ENCODE measurements around the gene DDX47. TPM values are rescaled to one million over a fixed set of nuclear protein-coding genes. Genes with fewer than 3 reads are reported as not detected.

DDX47 gene
- total RNA-seq, 3 donors from 2014 or later (not counting 1 experiment from before 2014, with no cell fraction given): 98.9 to 120 (median 114) TPM

- H3K27me3 ChIP-seq (ENCODE audit: control insufficient read depth, insufficient read depth, low read length): no peaks in the 10 kb centered on the region
- Mint-ChIP-seq H3K36me3 (no peaks in the 10 kb centered on the region), H3K4me3 (peak overlapping the region; percentile 89), H3K4me1 (peaks cover 10 to 23% of the 10 kb centered on the region in 2 donors), H3K27ac (peak overlapping the region; percentile 36 to 84), H3K9me3 (no peaks in the 10 kb centered on the region), H3K27me3 (ENCODE audit: low read depth in 2 of 2) (no peaks in the 10 kb centered on the region)
- H3K27ac ChIP-seq (ENCODE audit: low read length): peak overlapping the region; percentile 42
- DNase-seq (no peak), ATAC-seq (peak; percentile 3 to 8 (median 5))
- TF ChIP-seq, protein P1, sequence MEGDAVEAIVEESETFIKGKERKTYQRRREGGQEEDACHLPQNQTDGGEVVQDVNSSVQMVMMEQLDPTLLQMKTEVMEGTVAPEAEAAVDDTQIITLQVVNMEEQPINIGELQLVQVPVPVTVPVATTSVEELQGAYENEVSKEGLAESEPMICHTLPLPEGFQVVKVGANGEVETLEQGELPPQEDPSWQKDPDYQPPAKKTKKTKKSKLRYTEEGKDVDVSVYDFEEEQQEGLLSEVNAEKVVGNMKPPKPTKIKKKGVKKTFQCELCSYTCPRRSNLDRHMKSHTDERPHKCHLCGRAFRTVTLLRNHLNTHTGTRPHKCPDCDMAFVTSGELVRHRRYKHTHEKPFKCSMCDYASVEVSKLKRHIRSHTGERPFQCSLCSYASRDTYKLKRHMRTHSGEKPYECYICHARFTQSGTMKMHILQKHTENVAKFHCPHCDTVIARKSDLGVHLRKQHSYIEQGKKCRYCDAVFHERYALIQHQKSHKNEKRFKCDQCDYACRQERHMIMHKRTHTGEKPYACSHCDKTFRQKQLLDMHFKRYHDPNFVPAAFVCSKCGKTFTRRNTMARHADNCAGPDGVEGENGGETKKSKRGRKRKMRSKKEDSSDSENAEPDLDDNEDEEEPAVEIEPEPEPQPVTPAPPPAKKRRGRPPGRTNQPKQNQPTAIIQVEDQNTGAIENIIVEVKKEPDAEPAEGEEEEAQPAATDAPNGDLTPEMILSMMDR (IDR thresholded peaks at IDR 0.05): no peak
- WGBS (ENCODE audit: insufficient coverage): 20% methylated on average over 4 of the region's 4 CpGs
- H3K4me1 ChIP-seq (ENCODE audit: control insufficient read depth, insufficient read depth, low read length): peaks cover 17% of the 10 kb centered on the region
- peak overlapping the region; percentile 65 for H3K4me3 ChIP-seq (ENCODE audit: low read length)
- H3K36me3 ChIP-seq (ENCODE audit: control insufficient read depth, insufficient read depth, low read length): no peaks in the 10 kb centered on the region
- intact Hi-C loops (cut with micrococcal nuclease): loop anchor here (10.0 kb wide), 1 partner anchor 108 kb away; the partner anchor contains the start of gene GPRC5A
- H3K9me3 ChIP-seq (ENCODE audit: control insufficient read depth, insufficient read depth, low read length): no peaks in the 10 kb centered on the region
These were observed 26.8 kb upstream of the DDX47 start for GRCh38 chr12:12786351-12786705.

DNA sequence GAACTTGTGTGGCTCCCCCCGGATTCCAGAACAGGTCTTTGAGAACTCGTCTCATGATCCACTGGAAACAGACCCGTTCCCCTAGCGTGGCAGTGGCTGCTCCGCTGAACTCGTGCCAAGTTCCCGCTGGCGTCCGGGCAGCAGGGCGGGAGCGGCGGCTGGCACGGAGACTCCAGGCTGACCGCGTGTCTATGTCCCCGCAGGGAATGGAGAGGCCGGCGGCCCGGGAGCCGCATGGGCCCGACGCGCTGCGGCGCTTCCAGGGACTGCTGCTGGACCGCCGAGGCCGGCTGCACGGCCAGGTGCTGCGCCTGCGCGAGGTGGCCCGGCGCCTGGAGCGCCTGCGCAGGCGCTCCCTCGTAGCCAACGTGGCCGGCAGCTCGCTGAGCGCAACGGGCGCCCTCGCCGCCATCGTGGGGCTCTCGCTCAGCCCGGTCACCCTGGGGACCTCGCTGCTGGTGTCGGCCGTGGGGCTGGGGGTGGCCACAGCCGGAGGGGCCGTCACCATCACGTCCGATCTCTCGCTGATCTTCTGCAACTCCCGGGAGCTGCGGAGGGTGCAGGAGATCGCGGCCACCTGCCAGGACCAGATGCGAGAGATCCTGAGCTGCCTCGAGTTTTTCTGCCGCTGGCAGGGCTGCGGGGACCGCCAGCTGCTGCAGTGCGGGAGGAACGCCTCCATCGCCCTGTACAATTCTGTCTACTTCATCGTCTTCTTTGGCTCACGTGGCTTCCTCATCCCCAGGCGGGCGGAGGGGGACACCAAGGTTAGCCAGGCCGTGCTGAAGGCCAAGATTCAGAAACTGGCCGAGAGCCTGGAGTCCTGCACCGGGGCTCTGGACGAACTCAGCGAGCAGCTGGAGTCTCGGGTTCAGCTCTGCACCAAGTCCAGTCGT, 26.2 kb upstream of the DDX47 start:
- Histone ChIP-seq H3K4me3 (ENCODE audit: low read length) (peak overlapping the region; percentile 65), H3K27ac (ENCODE audit: low read length) (peak overlapping the region; percentile 76), H3K9me3 (ENCODE audit: control insufficient read depth, insufficient read depth, low read length) (no peaks in the 10 kb centered on the region), H3K27me3 (ENCODE audit: control insufficient read depth, insufficient read depth, low read length) (no peaks in the 10 kb centered on the region), H3K4me1 (ENCODE audit: control insufficient read depth, insufficient read depth, low read length) (peaks cover 17% of the 10 kb centered on the region), H3K36me3 (ENCODE audit: control insufficient read depth, insufficient read depth, low read length) (no peaks in the 10 kb centered on the region)
- no peaks in the 10 kb centered on the region for H3K36me3 Mint-ChIP-seq
- H3K27ac Mint-ChIP-seq: peak overlapping the region; percentile 70 to 84
- intact Hi-C loops (cut with micrococcal nuclease): loop anchor here (10.0 kb wide), 1 partner anchor 108 kb away; the partner anchor contains the start of gene GPRC5A
- H3K9me3 Mint-ChIP-seq: no peaks in the 10 kb centered on the region
- WGBS (ENCODE audit: insufficient coverage): 3% methylated on average over 80 of the region's 80 CpGs
- peak; percentile 68 to 90 for DNase-seq
- H3K27me3 Mint-ChIP-seq (ENCODE audit: low read depth in 2 of 2): no peaks in the 10 kb centered on the region
- peak overlapping the region; percentile 89 for H3K4me3 Mint-ChIP-seq
- ATAC-seq: peak; percentile 92 to 95 (median 94)
- H3K4me1 Mint-ChIP-seq: peaks cover 10 to 23% of the 10 kb centered on the region in 2 donors
- TF ChIP-seq, protein P1 (IDR thresholded peaks at IDR 0.05): no peak

- Histone ChIP-seq H3K36me3 (ENCODE audit: control insufficient read depth, insufficient read depth, low read length) (no peaks in the 10 kb centered on the region), H3K4me1 (ENCODE audit: control insufficient read depth, insufficient read depth, low read length) (peaks cover 17% of the 10 kb centered on the region), H3K9me3 (ENCODE audit: control insufficient read depth, insufficient read depth, low read length) (no peaks in the 10 kb centered on the region), H3K27me3 (ENCODE audit: control insufficient read depth, insufficient read depth, low read length) (no peaks in the 10 kb centered on the region), H3K27ac (ENCODE audit: low read length) (no peak overlapping the region), H3K4me3 (ENCODE audit: low read length) (no peak overlapping the region)
- Mint-ChIP-seq H3K27me3 (ENCODE audit: low read depth in 2 of 2) (no peaks in the 10 kb centered on the region), H3K9me3 (no peaks in the 10 kb centered on the region), H3K27ac (peak overlapping the region; percentile 70 to 84), H3K4me3 (peak overlapping the region; percentile 89), H3K36me3 (no peaks in the 10 kb centered on the region), H3K4me1 (peaks cover 10 to 23% of the 10 kb centered on the region in 2 donors)
- no peak for DNase-seq
- TF ChIP-seq, protein P1 (IDR thresholded peaks at IDR 0.05): no peak
- no peak for ATAC-seq
- WGBS (ENCODE audit: insufficient coverage): 93% methylated on average over 6 of the region's 6 CpGs
- intact Hi-C loops (cut with micrococcal nuclease): loop anchor here (1.0 to 10.0 kb wide), 3 partner anchors 25 to 213 kb away; partner anchors contain the start of genes DDX47, GPRC5A and HEBP1
These were observed 25.0 kb upstream of the DDX47 start for GRCh38 chr12:12788131-12788530.

Data from natural killer cell (primary cell).